ENCODE measurements around the gene SMPDL3B.

DNA sequence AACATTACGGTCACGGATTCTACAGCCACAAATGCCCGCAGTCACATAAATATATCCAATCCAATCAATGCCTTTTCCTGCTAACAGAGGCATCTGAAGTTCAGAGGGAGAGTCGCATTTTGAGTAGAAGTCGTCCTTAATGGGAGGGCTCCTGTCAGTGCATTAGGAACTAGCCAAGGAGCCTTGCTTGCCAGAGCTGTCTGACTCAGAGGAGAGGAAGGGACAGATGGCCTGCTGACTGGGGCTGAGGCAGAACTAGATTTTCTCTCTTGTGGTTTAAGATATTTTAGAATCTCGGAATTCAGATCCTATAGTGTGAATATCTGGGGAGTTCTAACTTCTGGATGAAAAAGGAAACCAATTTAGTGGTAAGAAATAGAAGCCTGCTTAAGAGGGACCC is 35.6 kb downstream of the SMPDL3B start:
- TF ChIP-seq, protein P1, sequence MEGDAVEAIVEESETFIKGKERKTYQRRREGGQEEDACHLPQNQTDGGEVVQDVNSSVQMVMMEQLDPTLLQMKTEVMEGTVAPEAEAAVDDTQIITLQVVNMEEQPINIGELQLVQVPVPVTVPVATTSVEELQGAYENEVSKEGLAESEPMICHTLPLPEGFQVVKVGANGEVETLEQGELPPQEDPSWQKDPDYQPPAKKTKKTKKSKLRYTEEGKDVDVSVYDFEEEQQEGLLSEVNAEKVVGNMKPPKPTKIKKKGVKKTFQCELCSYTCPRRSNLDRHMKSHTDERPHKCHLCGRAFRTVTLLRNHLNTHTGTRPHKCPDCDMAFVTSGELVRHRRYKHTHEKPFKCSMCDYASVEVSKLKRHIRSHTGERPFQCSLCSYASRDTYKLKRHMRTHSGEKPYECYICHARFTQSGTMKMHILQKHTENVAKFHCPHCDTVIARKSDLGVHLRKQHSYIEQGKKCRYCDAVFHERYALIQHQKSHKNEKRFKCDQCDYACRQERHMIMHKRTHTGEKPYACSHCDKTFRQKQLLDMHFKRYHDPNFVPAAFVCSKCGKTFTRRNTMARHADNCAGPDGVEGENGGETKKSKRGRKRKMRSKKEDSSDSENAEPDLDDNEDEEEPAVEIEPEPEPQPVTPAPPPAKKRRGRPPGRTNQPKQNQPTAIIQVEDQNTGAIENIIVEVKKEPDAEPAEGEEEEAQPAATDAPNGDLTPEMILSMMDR (IDR thresholded peaks at IDR 0.05), result no peak
- no peak for TF ChIP-seq POLR2A (IDR thresholded peaks at IDR 0.05)
- TF ChIP-seq EP300 (IDR thresholded peaks at IDR 0.05), result no peak
